ENCODE results near the gene ADRA2C. TPM values are rescaled to one million over a fixed set of nuclear protein-coding genes. Genes with fewer than 3 reads are reported as not detected.

ADRA2C gene
- total and polyA plus RNA-seq, 9 of the 15 experiments (the other 6 are each of a cell fraction or from before 2014, with no cell fraction given) = 0.06 to 0.58 (median 0.14) TPM; not detected in 2

- Histone ChIP-seq H2AFZ (ENCODE audit: low read depth, low read length) (no peak overlapping the region), H3K4me1 (replicated peaks in 1 of 2; ENCODE audit: control insufficient read depth in 2 of 2, insufficient read depth in 2 of 2, low read length in 2 of 2) (peaks cover 0 to 12% of the 10 kb centered on the region in 2 experiments; a peak in 2 of 5 replicates), H3K9me1 (ENCODE audit: control insufficient read depth, insufficient read depth, low read length) (no peaks in the 10 kb centered on the region), H3K36me3 (ENCODE audit: control insufficient read depth, insufficient read depth, low read length) (no peaks in the 10 kb centered on the region), H3K27ac (ENCODE audit: extremely low read depth, low read depth, low read length) (no peak overlapping the region), H4K20me1 (replicated peaks; ENCODE audit: control insufficient read depth, insufficient read depth, low read length) (no peaks in the 10 kb centered on the region), H3K9ac (ENCODE audit: insufficient read depth in 1 of 2, low read depth in 2 of 2, low read length in 2 of 2) (no peak overlapping the region), H3K79me2 (ENCODE audit: control insufficient read depth, insufficient read depth, low read length) (no peaks in the 10 kb centered on the region), H3K4me2 (ENCODE audit: insufficient read depth, low read length) (no peak overlapping the region), H3K4me3 (no peak overlapping the region), H3K27me3 (ENCODE audit: control insufficient read depth in 2 of 2, insufficient read depth in 2 of 2, low read length in 2 of 2) (peaks cover 7 to 54% of the 10 kb centered on the region in 2 experiments; a peak in 4 of 5 replicates), H3K9me3 (replicated peaks; ENCODE audit: control insufficient read depth, insufficient read depth, low read depth, low read length) (peaks cover 2% of the 10 kb centered on the region; the same call in 1 of the 2 replicates)
- POLR2A ChIA-PET = no interaction called here
- TF ChIP-seq ZBED1 (IDR thresholded peaks at IDR 0.05) (no peak), ZNF512 (tag; IDR thresholded peaks at IDR 0.05) (no peak), NFATC3 (IDR thresholded peaks at IDR 0.05) (no peak), SRSF3 (IDR thresholded peaks at IDR 0.05; ENCODE audit: insufficient read depth, low read length) (no peak), TGIF2 (CRISPR knock-in tag; IDR thresholded peaks at IDR 0.05) (no peak), ARHGAP35 (IDR thresholded peaks at IDR 0.05; ENCODE audit: partially characterized antibody) (no peak), ZFP30 (CRISPR knock-in tag; IDR thresholded peaks at IDR 0.05; ENCODE audit: borderline replicate concordance) (no peak), NEUROD1 (IDR thresholded peaks at IDR 0.05; ENCODE audit: borderline replicate concordance, low read depth, low read length, partially characterized antibody) (no peak), TFAP4 (CRISPR knock-in tag; IDR thresholded peaks at IDR 0.05; ENCODE audit: borderline replicate concordance) (no peak), VEZF1 (CRISPR knock-in tag; IDR thresholded peaks at IDR 0.05) (no peak)
- in situ Hi-C loops (cut with MboI) (no loop called here), intact Hi-C loops (cut with micrococcal nuclease) (no loop called here)
- no peak for FAIRE-seq
- ATAC-seq = no peak
- BruUV-seq (replicated peaks) = no TSS peak
- no peak for DNase-seq (ENCODE audit: extremely low read depth in 1 of 4, low spot score in 3 of 4)
- CTCF ChIA-PET (ENCODE audit: low intra/inter-chr PET ratio) = no interaction called here
- 4% methylated on average over 21 of the region's 22 CpGs for WGBS (ENCODE audit: insufficient coverage, low coverage, missing lambda C conversion rate)
These were observed 22.0 kb upstream of the ADRA2C start for GRCh38 chr4:3744232-3744631.

All from K562 (cell line).